ENCODE results near the gene NRP1.

The NRP1 gene

GRCh38 chr10:33326933-33327332 is 7.5 kb downstream of the NRP1 start:
- Histone ChIP-seq H3K4me3 (ENCODE audit: low read length) (no peak overlapping the region), H3K27ac (ENCODE audit: low read length) (no peak overlapping the region), H2AFZ (ENCODE audit: low read length) (no peak overlapping the region), H3K27me3 (replicated peaks; ENCODE audit: insufficient read depth, low read length) (no peaks in the 10 kb centered on the region), H3K9me2 (replicated peaks; ENCODE audit: insufficient read depth, low read length) (no peaks in the 10 kb centered on the region), H3K9ac (ENCODE audit: low read length) (no peak overlapping the region), H3K4me1 (ENCODE audit: low read length) (no peaks in the 10 kb centered on the region), H4K20me1 (ENCODE audit: insufficient read depth, low read length) (no peaks in the 10 kb centered on the region), H3K4me2 (ENCODE audit: low read depth, low read length) (no peak overlapping the region), H3K36me3 (replicated peaks; ENCODE audit: insufficient read depth, low read length) (no peaks in the 10 kb centered on the region), H3K9me3 (replicated peaks; ENCODE audit: insufficient read depth, low read length) (no peaks in the 10 kb centered on the region), H3K79me2 (ENCODE audit: low read length) (no peaks in the 10 kb centered on the region), H3F3A (ENCODE audit: insufficient read depth, low read length) (no peaks in the 10 kb centered on the region)
- no peak for DNase-seq
- TF ChIP-seq EZH2 (optimal IDR thresholded peaks at IDR 0.05; ENCODE audit: low read depth, low read length) (no peak), EZH2phosphoT487 (IDR thresholded peaks at IDR 0.05; ENCODE audit: low read length) (no peak), CTCF (IDR thresholded peaks at IDR 0.05; ENCODE audit: low read length) (no peak)

DNA sequence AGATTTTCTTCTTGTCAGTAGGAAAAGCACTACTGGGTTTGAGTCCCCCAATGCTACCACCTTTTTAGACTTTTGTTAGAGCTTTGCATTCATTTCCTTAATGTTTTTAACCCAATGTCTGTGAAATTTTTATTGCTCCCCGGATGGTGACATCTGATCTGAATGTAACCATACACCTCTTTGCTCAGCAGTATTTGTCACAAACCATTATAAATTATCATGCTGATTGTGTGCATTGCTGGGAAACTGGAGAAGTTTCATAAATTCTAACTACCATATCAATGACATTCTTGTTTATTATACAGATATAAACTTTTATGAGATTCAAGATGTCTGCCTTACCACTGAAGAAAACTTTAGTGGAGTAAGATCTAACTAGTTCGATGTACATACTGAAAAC is 8.5 kb downstream of the NRP1 start:
- H2AFZ ChIP-seq (ENCODE audit: low read length) = no peak overlapping the region
- H3F3A ChIP-seq (ENCODE audit: insufficient read depth, low read length) = no peaks in the 10 kb centered on the region
- no peak overlapping the region for H3K4me2 ChIP-seq (ENCODE audit: low read depth, low read length)
- no peak for DNase-seq
- no peaks in the 10 kb centered on the region for H3K27me3 ChIP-seq (replicated peaks; ENCODE audit: insufficient read depth, low read length)
- TF ChIP-seq EZH2phosphoT487 (IDR thresholded peaks at IDR 0.05; ENCODE audit: low read length) = no peak
- no peak for TF ChIP-seq CTCF (IDR thresholded peaks at IDR 0.05; ENCODE audit: low read length)
- TF ChIP-seq EZH2 (optimal IDR thresholded peaks at IDR 0.05; ENCODE audit: low read depth, low read length) = no peak
- H3K27ac ChIP-seq (ENCODE audit: low read length) = no peak overlapping the region
- no peaks in the 10 kb centered on the region for H3K36me3 ChIP-seq (replicated peaks; ENCODE audit: insufficient read depth, low read length)
- H3K9me3 ChIP-seq (replicated peaks; ENCODE audit: insufficient read depth, low read length) = no peaks in the 10 kb centered on the region
- no peak overlapping the region for H3K9ac ChIP-seq (ENCODE audit: low read length)
- H3K4me1 ChIP-seq (ENCODE audit: low read length) = no peaks in the 10 kb centered on the region
- no peaks in the 10 kb centered on the region for H4K20me1 ChIP-seq (ENCODE audit: insufficient read depth, low read length)
- H3K9me2 ChIP-seq (replicated peaks; ENCODE audit: insufficient read depth, low read length) = no peaks in the 10 kb centered on the region
- no peaks in the 10 kb centered on the region for H3K79me2 ChIP-seq (ENCODE audit: low read length)
- H3K4me3 ChIP-seq (ENCODE audit: low read length) = no peak overlapping the region

DNA sequence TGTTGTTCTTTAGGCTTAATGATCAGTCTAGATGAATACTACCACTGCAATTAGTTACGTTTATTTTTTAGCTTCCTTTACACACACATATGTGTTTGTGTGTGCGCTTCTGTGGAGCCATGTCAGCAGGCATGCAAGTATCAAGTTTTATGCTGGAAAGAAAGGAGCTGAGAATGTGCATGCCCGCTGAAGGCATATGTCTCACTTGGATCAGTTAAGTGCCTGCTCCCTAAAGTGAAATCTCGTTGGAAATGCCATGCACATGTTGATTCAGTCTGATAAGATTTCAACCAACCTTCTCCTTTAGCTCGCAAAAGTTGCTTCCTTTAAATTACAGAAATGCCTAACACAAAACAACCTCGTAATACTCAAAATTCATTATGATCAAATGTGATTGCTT is 10.7 kb downstream of the NRP1 start:
- Histone ChIP-seq H3K4me2 (ENCODE audit: low read depth, low read length) (no peak overlapping the region), H3K9ac (ENCODE audit: low read length) (no peak overlapping the region), H3K9me3 (replicated peaks; ENCODE audit: insufficient read depth, low read length) (no peaks in the 10 kb centered on the region), H3K79me2 (ENCODE audit: low read length) (no peaks in the 10 kb centered on the region), H3K27ac (ENCODE audit: low read length) (no peak overlapping the region), H3K9me2 (replicated peaks; ENCODE audit: insufficient read depth, low read length) (no peaks in the 10 kb centered on the region), H2AFZ (ENCODE audit: low read length) (no peak overlapping the region), H4K20me1 (ENCODE audit: insufficient read depth, low read length) (no peaks in the 10 kb centered on the region), H3F3A (ENCODE audit: insufficient read depth, low read length) (no peaks in the 10 kb centered on the region), H3K4me1 (ENCODE audit: low read length) (no peaks in the 10 kb centered on the region), H3K36me3 (replicated peaks; ENCODE audit: insufficient read depth, low read length) (no peaks in the 10 kb centered on the region), H3K4me3 (ENCODE audit: low read length) (no peak overlapping the region), H3K27me3 (replicated peaks; ENCODE audit: insufficient read depth, low read length) (no peaks in the 10 kb centered on the region)
- DNase-seq = no peak
- no peak for TF ChIP-seq EZH2phosphoT487 (IDR thresholded peaks at IDR 0.05; ENCODE audit: low read length)
- TF ChIP-seq CTCF (IDR thresholded peaks at IDR 0.05; ENCODE audit: low read length) = no peak
- TF ChIP-seq EZH2 (optimal IDR thresholded peaks at IDR 0.05; ENCODE audit: low read depth, low read length) = no peak
